Activated CD8-positive, alpha-beta memory T cell treated with anti-CD3 and anti-CD28 coated beads, Interleukin-2, amount 50 U/mL, for 24 hours (primary cell): Measurements from ENCODE around the gene CCDC97.
"Not testable (repeated sequence)": the region's sequence is repeated elsewhere in the genome, so short reads cannot be mapped to it uniquely, and the experiment has no call there.

Experiments used
- DNase-seq: peaks from one replicate; pipeline ENCODE4 v3.0.0-alpha.2; 2020; ENCODE audit errors: extremely low read depth

CCDC97 gene

DNA sequence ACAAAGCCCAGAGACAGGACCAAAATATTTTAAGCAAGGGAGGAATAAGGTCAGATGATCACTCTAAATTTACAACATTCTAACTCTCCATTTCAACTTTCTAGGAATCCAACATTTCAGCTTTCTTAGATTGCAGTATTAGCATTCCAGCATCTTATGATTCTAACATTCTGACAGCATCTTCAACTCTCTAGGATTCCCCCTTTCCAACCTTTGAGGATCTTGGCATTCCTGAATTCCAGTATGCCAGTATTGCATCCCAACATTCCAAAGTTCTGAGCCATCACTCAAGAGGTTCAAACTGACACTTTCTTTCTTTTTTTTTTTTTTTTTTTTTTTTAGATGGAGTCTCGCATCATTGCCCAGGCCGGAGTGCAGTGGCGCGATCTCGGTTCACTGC, 30.0 kb downstream of the CCDC97 start:
- DNase-seq: no peak

- no peak for DNase-seq
Observed at GRCh38 chr19:41341669-41342490, 31.9 kb downstream of the CCDC97 start.

DNA sequence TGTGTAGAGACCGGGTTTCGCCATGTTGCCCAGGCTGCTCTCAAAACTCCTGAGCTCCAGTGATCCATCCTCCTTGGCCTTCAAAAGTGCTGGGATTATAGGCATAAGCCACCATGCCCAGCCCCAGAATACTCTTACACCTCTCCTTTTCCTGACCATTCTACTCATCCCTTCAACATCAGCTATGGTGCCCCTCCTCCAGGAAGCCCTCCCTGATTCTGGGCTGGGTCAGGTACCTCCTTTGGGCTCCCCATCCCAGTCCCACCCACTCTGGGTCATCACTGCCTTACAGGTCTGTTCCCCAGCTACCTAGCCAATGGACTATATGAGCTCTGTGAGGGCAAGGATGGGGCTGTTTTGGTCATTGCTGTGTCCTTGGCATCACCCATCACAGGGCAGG, 34.2 kb downstream of the CCDC97 start:
- DNase-seq: no peak

DNA sequence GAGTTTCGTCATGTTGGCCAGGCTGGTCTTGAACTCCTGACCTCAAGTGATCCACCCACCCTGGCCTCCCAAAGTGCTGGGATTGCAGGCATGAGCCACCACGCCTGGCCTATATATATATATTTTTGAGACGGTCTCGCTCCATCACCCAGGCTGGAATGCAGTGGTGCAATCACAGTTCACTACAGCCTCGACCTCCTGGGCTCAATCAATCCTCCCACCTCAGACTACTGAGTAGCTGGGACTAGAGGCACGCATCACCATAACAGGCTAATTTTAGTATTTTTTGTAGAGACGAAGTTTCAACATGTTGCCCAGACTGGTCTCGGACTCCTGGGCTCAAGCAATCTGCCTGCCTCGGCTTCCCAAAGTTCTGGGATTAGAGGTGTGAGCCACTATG, 36.9 kb downstream of the CCDC97 start:
- DNase-seq: not testable (repeated sequence)

DNA sequence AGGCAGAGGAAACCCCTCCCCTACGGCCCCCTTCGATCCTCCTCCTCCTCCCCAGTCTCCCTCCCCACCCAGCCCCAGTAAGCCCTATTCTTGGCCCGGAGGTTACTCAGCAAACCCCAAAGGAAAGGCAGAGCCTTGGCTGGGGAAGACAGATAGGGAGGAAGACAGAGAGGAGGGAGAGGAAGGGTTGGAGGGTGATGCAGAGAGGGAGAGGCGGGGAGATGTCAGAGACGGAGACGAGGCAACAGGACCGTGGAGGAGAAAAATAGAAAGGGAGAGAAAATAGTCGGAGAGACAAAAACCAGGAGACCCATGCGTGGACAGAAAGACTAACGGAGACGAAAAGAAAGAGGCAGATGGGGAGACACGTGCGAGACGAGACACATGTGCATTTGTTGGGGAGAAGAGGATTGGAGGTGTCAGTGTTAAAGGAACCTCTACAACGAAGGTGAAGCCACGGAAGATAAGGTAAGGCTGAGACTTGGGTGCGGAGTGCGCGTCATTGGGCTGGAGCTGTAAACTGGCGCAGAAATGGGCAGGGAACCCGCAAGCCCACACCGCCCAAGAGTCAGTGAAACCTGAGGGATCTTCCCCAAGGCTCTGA, 40.9 kb downstream of the CCDC97 start:
- no peak for DNase-seq

DNA sequence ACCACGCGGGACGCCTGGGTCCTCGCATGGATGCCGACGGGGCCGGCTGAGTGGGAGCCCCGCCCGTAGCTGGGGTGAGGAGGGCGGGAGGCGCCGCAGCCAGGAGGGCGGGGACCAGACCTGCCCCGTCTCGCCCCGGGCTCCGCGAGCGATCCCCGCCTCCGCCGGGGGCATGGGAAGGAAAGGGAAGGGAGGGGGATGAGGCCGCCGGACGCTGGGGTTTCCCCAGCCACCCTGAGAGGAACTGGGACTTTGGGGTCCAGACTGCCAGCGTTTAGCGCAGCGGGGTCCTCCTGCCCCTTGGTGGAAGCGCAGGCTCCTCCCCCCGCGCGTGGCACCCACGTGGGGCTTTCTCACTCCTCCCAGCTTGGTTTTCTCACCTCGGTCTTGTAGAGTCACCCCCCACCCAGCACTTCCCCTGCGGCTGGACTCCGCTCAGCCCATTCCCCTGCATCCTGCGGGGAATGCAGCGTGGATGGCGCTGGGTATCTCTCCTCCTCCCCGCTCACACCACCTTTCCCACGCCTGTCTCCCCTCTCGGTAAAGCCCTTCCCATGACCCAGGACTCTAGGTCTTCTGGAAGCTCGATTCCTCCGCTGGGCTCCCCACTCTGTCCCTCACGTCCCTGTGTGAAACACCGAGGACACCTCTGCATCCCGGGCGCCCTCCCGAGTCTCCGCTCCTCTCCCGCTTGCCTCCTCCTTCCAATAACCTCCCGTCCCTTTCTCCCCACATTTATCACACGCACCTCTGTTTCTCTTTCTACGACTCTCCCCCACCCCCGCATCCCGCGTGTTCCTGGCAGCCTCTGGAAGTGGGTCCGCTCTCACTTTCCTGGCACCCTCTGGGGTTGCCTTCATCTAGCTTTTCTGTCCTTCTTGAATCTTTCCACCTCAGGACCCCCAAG, 41.6 kb downstream of the CCDC97 start:
- peak; percentile 76 for DNase-seq

DNA sequence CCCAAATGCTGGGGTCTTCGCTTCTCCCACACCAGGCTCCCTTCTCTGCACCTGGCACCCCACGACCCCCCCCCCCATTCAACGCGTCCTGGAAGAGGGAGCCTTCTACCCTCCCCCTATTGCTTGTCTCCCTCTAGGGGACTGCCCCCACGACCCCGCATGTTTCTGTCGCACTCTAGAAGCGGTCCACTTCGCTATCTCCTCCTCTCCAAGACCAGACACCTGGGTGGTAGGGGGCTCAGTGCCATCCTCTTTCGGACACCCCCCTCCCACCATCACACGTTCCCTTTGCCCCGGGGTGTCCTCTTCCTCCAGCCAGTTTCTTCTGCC, 42.3 kb downstream of the CCDC97 start:
- DNase-seq: no peak

- peak; percentile 45 for DNase-seq
Observed at GRCh38 chr19:41352609-41353465, 42.9 kb downstream of the CCDC97 start.

GRCh38 chr19:41353466-41354342, 43.7 kb downstream of the CCDC97 start, which contains the start of gene TGFB1:
Gene TGFB1, minus strand, starts transcription at chr19:41353922. Its CDS starts 878 bp downstream, at chr19:41353044.
- DNase-seq: peak; percentile 76

- no peak for DNase-seq
Observed at GRCh38 chr19:41354343-41354953, 44.5 kb downstream of the CCDC97 start.

DNA sequence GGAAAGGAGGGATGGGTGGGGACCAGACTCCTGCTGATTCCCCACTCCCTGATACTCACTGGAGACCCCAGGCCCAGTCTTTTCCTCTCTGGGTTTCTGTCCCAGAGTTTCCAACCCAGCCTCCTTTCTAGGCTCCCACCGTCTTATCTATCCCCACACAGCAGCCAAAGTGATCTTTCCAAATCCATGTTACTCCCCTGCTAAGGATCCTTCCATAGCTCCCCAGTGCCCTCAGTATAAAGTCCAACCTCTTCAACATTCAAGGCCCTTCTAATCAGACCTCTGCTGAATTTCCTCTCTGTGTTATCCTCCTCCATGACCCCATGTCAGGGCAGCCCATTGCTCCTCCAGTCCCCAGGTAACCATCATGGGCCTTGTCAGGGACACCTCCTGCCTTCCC, 45.1 kb downstream of the CCDC97 start:
- DNase-seq: no peak

DNA sequence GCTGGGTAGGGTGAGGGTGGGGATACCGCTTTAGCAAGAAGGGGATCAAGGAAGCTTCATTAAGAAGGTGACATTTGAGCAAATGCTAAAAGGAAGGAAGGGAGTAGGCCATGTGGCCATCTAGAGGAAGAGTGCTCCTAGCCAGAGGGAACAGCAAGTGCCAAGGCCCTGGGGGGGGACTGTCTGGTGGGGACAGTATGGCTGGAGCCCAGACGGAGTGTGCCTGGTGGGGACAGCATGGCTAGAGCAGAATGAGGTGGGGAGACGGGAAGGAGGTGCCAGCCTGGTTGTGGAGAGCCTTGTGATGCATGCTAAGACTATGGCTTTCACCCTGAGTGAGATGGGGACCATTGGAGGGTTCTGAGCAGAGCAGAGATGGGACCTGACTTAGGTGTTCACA, 45.8 kb downstream of the CCDC97 start:
- no peak for DNase-seq

DNA sequence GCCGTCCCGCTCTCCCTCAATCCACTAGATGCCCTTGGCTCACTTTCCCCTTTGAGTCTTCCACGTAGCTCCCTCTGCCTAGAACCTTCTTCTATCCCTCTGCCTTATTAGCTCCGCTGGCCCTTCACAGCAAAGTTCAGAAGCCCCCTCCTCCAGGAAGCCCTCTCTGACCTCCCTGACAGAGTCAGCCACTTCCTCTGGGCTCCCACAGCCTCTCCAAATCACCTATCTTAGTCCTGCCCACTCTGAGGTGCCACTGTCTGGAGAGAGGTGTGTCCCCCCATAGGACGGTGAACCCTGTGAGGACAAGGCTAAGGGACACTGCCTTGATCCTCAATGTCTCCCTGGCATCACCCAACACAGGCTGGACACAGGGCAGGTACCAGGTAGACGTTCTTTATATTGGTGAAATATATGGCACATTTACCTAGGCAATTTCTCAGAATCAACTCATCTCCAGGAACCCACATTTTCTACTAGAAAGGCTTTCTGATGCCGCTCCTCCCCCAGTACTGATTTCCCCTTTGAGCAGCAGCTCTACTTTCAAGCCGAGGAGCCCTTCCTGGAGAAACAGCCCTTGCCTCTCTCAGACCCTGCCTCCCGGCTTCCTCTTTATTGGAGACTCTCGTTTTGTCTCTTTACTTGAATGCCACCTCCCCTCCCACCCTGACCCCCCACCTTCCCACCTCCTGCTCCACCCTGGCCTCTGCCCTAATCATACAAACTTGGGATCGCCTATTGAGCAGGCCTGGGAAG, 47.2 kb downstream of the CCDC97 start:
- DNase-seq: no peak

GRCh38 chr19:41357746-41358145, 47.8 kb downstream of the CCDC97 start:
- no peak for DNase-seq

DNA sequence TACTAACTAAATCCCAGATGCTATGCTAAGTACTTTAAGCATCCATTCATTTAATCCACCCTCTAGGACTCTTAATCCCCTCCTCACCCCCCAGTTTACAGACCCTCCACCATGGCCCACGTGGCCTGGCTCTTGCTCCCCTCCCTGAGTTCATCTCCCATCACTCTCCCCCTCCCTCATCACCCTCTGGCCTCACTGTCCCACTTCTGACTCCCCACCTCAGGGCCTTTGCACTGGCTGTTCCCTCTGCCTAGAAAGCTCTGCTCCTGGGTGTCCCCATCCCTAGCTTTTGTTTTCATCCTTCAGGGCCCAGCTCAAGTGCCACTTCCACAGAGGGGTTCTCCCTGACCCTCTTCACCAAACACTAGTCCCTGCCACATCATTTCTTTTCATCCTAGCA, 49.8 kb downstream of the CCDC97 start:
- no peak for DNase-seq

DNA sequence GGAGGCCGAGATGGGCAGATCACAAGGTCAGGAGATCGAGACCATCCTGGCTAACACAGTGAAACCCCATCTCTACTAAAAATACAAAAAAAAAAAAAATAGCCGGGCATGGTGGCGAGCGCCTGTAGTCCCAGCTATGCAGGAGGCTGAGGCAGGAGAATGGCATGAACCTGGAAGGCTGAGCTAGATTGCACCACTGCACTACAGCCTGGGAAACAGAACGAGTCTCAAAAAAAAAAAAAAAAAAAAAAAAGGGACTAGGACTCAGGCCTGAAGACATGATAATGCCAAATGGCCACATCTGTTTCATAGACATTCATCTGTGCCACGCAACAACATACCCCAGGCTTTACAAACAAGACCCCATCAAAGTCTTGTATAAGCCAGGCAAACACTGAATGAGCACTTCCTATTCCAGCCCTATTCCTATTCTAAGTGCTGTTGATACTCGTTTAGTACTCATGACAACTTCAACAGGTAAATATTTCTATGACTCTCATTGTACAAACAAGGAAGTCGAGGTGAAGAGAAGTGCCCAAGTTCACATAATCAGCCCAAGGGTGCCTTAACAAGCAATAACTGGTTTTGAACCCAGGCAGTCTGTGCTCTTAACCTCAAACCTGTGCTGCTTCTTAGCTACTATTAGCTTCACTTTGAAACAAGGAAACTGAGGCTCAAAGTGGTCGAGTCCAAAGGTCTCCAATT, 52.3 kb downstream of the CCDC97 start:
- no peak for DNase-seq

DNA sequence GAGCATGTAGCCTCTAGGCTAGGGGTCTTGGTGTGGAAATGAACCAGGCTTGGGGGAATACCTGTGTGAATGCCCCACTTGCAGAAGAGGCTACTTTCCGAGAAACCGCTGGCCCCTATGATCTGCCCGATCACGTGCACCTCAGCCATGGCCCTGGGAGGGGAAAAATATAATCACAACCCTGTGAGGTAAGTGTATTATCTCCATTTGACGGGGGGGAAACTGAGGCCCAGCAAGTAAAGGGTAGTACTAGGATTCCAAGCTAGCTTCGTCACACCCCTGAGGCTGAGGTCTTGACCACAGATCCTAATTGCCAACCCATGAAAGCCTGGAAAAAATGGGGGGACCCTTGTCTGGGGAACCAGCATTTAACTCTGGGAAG, 53.4 kb downstream of the CCDC97 start:
- no peak for DNase-seq

DNA sequence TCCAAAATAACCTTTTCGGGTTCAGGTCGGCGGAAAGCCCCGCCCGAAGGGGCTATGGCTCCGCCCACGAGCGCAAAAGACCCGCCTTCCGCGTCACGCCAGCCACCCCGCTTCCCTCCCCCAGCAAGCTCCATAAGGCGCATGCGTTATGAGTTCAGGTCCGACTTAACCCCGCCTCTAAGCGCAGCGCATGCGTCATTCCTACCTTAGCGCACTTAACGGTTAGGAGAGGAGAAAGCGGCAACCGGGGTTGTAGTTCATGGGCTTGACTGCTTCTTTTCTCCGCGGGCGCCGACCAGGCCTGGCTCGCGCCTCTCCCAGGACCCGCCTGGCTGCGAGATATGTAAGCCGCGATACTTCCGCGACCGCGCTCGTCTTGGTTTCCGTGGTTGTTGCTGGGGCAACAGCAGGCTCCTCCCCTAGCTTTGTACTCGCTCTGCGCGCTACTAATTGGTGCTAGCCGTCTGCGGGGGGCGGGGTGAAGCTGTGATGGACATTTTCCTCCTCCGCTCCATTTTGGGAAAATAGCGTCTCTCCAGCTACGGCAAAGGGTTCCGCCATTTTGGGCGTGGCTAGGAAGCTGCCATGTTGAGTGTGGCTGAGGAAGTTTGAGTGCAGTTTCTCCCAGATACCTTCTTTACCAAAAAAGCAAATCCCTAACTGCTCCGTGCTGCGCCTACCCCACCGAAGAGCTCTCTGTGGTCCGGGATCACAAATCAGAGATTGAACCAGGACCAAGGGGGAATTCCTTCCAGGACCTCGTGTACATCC, 54.0 kb downstream of the CCDC97 start, which contains the start of gene B9D2:
Gene B9D2, minus strand, starts transcription at position 397 of the 771 bp plus-strand sequence. CDS start 630 bp downstream, outside the sequence.
- peak; percentile 96 for DNase-seq
